Parathyroid adenoma (tissue), 2 donors: ENCODE results near the gene MRPL14.

ENCODE experiments used
- H2AFZ ChIP-seq: fragments of 300-600 bp; sonication (generic); one replicate; pipeline ENCODE4 v1.7.0; 2017; ENCODE audit warnings: antibody characterized with exemption, mild to moderate bottlenecking
- H3K27ac ChIP-seq: fragments of 300-600 bp; sonication (generic); one replicate; pipeline ENCODE4 v1.7.0; 2017
- H3K27me3 ChIP-seq: fragments of 300-600 bp; sonication (generic); one replicate; pipeline ENCODE4 v1.7.0; 2017; ENCODE audit warnings: low read length; ENCODE audit not compliant: control insufficient read depth, insufficient read depth
- H3K36me3 ChIP-seq: fragments of 300-600 bp; sonication (generic); one replicate; pipeline ENCODE4 v1.7.0; 2017; ENCODE audit warnings: low read length; ENCODE audit not compliant: control insufficient read depth, insufficient read depth
- H3K4me1 ChIP-seq: fragments of 300-600 bp; sonication (generic); one replicate; pipeline ENCODE4 v1.7.0; 2017; ENCODE audit warnings: control low read depth
- H3K4me2 ChIP-seq: fragments of 300-600 bp; sonication (generic); one replicate; pipeline ENCODE4 v1.7.0; 2017; ENCODE audit warnings: low read length
- H3K4me3 ChIP-seq: fragments of 300-600 bp; sonication (generic); one replicate; pipeline ENCODE4 v1.7.0; 2017; ENCODE audit warnings: low read depth, low read length
- H3K79me2 ChIP-seq: fragments of 300-600 bp; sonication (generic); one replicate; pipeline ENCODE4 v1.7.0; 2017; ENCODE audit warnings: control low read depth
- H3K9ac ChIP-seq: fragments of 300-600 bp; sonication (generic); one replicate; pipeline ENCODE4 v1.7.0; 2017; ENCODE audit warnings: mild to moderate bottlenecking
- H3K9me3 ChIP-seq: fragments of 300-600 bp; sonication (generic); one replicate; pipeline ENCODE4 v1.7.0; 2017; ENCODE audit warnings: low read length; ENCODE audit not compliant: control insufficient read depth
- TF ChIP-seq, protein P1 (sequence below): fragments of 300-600 bp; sonication (generic); IDR thresholded peaks from one replicate; pipeline ENCODE4 v1.7.0; 2017; ENCODE audit warnings: antibody characterized with exemption, mild to moderate bottlenecking
- donor health status: primary hyperparathyroidism.

MRPL14 gene

GRCh38 chr6:44102527-44102926, 24.7 kb downstream of the MRPL14 start:
- Histone ChIP-seq H3K4me1 (peaks cover 3% of the 10 kb centered on the region), H3K4me2 (no peak overlapping the region), H3K4me3 (no peak overlapping the region), H3K9me3 (no peaks in the 10 kb centered on the region), H3K79me2 (peaks cover 9% of the 10 kb centered on the region), H3K36me3 (no peaks in the 10 kb centered on the region), H3K27me3 (no peaks in the 10 kb centered on the region), H2AFZ (no peak overlapping the region), H3K9ac (no peak overlapping the region), H3K27ac (no peak overlapping the region)
- TF ChIP-seq, protein P1, sequence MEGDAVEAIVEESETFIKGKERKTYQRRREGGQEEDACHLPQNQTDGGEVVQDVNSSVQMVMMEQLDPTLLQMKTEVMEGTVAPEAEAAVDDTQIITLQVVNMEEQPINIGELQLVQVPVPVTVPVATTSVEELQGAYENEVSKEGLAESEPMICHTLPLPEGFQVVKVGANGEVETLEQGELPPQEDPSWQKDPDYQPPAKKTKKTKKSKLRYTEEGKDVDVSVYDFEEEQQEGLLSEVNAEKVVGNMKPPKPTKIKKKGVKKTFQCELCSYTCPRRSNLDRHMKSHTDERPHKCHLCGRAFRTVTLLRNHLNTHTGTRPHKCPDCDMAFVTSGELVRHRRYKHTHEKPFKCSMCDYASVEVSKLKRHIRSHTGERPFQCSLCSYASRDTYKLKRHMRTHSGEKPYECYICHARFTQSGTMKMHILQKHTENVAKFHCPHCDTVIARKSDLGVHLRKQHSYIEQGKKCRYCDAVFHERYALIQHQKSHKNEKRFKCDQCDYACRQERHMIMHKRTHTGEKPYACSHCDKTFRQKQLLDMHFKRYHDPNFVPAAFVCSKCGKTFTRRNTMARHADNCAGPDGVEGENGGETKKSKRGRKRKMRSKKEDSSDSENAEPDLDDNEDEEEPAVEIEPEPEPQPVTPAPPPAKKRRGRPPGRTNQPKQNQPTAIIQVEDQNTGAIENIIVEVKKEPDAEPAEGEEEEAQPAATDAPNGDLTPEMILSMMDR = no peak

DNA sequence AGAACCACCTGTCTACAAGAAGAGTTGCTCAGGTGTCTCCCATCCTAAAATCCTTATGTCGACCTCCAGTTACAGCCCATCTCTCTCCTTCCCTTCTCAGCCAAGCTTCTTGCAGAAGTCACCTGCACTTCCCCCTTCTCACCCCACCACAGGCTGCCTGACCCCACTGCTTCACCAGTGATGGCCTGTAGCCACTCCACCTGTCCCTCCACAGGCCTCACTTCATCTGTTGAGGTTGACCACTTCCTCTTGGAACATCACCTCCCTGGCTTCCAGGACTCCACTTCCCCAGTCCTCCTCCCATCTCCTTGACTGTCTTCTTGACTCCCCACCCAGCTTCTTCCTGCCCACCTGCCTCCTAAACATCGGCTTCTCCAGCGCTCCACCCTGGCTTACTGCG, 25.4 kb downstream of the MRPL14 start:
- TF ChIP-seq, protein P1 = no peak
- H2AFZ ChIP-seq = no peak overlapping the region
- no peaks in the 10 kb centered on the region for H3K27me3 ChIP-seq
- peaks cover 3% of the 10 kb centered on the region for H3K4me1 ChIP-seq
- peaks cover 9% of the 10 kb centered on the region for H3K79me2 ChIP-seq
- no peak overlapping the region for H3K4me2 ChIP-seq
- H3K4me3 ChIP-seq = no peak overlapping the region
- no peak overlapping the region for H3K9ac ChIP-seq
- no peaks in the 10 kb centered on the region for H3K36me3 ChIP-seq
- no peak overlapping the region for H3K27ac ChIP-seq
- H3K9me3 ChIP-seq = no peaks in the 10 kb centered on the region

DNA sequence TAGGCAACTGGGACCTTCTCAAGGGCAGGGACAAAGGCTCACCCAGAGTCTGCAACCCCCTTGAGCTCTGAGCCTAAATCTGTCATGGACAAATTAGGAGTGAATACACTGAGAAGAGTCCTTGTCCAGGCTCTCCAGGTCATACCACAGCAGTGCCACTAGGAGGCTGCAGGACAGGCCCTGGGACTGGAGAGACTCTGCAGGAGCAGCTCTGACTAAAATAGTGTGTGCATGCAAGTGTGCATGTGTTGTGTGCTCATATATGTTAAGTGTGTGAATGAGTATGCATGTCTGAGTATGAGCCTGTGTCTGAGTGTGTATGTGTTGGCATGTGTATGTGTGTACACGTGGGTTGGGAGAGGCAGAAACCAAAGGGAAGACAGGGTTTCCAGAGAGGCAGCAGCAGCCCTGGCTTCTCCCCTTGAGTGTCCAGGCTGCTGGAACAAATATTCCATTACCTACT, 27.1 kb downstream of the MRPL14 start:
- H3K36me3 ChIP-seq = no peaks in the 10 kb centered on the region
- H3K27ac ChIP-seq = no peak overlapping the region
- no peak overlapping the region for H3K9ac ChIP-seq

GRCh38 chr6:44099192-44099591, 28.1 kb downstream of the MRPL14 start:
- TF ChIP-seq, protein P1 = no peak

More for the DNA sequence above, 27.1 kb downstream of the MRPL14 start:
- TF ChIP-seq, protein P1 = peak; percentile 41
- Histone ChIP-seq H3K79me2 (peaks cover 5% of the 10 kb centered on the region), H3K4me2 (no peak overlapping the region), H3K9me3 (no peaks in the 10 kb centered on the region), H3K4me3 (no peak overlapping the region), H3K27me3 (no peaks in the 10 kb centered on the region), H3K4me1 (peaks cover 2% of the 10 kb centered on the region), H2AFZ (no peak overlapping the region)

GRCh38 chr6:44097782-44098317, 29.4 kb downstream of the MRPL14 start:
- Histone ChIP-seq H3K27ac (no peak overlapping the region), H3K79me2 (peaks cover 6% of the 10 kb centered on the region), H3K4me1 (no peaks in the 10 kb centered on the region), H3K36me3 (no peaks in the 10 kb centered on the region), H3K27me3 (no peaks in the 10 kb centered on the region), H2AFZ (no peak overlapping the region), H3K4me3 (no peak overlapping the region), H3K4me2 (no peak overlapping the region), H3K9ac (no peak overlapping the region), H3K9me3 (no peaks in the 10 kb centered on the region)
- TF ChIP-seq, protein P1 = no peak

More at GRCh38 chr6:44099192-44099591, 28.1 kb downstream of the MRPL14 start:
- no peak overlapping the region for H3K4me3 ChIP-seq
- no peaks in the 10 kb centered on the region for H3K9me3 ChIP-seq
- peaks cover 4% of the 10 kb centered on the region for H3K79me2 ChIP-seq
- H3K36me3 ChIP-seq = no peaks in the 10 kb centered on the region
- no peaks in the 10 kb centered on the region for H3K27me3 ChIP-seq
- no peak overlapping the region for H3K4me2 ChIP-seq
- H3K27ac ChIP-seq = no peak overlapping the region
- H3K4me1 ChIP-seq = no peaks in the 10 kb centered on the region
- no peak overlapping the region for H3K9ac ChIP-seq
- H2AFZ ChIP-seq = no peak overlapping the region
